ENCODE data around the gene DGKZ. TPM values are rescaled to one million over a fixed set of nuclear protein-coding genes. Genes with fewer than 3 reads are reported as not detected.

The DGKZ gene
- total and polyA plus RNA-seq, 2 donors from 2014 or later: 48.5 to 50.6 TPM

- no peak overlapping the region for H3K4me3 ChIP-seq (ENCODE audit: low read length in 3 of 3)
- no peaks in the 10 kb centered on the region for H3K9me3 ChIP-seq (ENCODE audit: control insufficient read depth in 2 of 3, insufficient read depth in 1 of 3, low read length in 3 of 3)
- no peak overlapping the region for H3K9ac ChIP-seq (ENCODE audit: low read length in 3 of 3)
- TF ChIP-seq CTCF (IDR thresholded peaks at IDR 0.05; ENCODE audit: borderline replicate concordance, extremely low read depth, insufficient read depth): no peak
- H3K27me3 ChIP-seq (ENCODE audit: control insufficient read depth, insufficient read depth, low read length): no peaks in the 10 kb centered on the region
- peak overlapping the region; percentile 42 to 57 for H3K27ac ChIP-seq (ENCODE audit: low read depth in 2 of 2, low read length in 2 of 2)
- no peaks in the 10 kb centered on the region for H3K36me3 ChIP-seq (ENCODE audit: control insufficient read depth in 2 of 3, insufficient read depth in 3 of 3, low read length in 3 of 3)
- no peak for FAIRE-seq
- intact Hi-C loops (cut with DNase I): no loop called here
- peaks cover 0 to 25% (median 19%) of the 10 kb centered on the region in 3 donors for H3K4me1 ChIP-seq (ENCODE audit: control insufficient read depth in 2 of 3, insufficient read depth in 2 of 3, low read depth in 1 of 3, low read length in 3 of 3)
- no peak for DNase-seq
Measured at GRCh38 chr11:46357483-46357936, 10.2 kb downstream of the DGKZ start.

GRCh38 chr11:46359953-46360352 lies 12.7 kb downstream of the DGKZ start:
- Histone ChIP-seq H3K27ac (ENCODE audit: low read depth in 2 of 2, low read length in 2 of 2) (no peak overlapping the region), H3K27me3 (ENCODE audit: control insufficient read depth, insufficient read depth, low read length) (no peaks in the 10 kb centered on the region), H3K9me3 (ENCODE audit: control insufficient read depth in 2 of 3, insufficient read depth in 1 of 3, low read length in 3 of 3) (no peaks in the 10 kb centered on the region), H3K4me1 (ENCODE audit: control insufficient read depth in 2 of 3, insufficient read depth in 2 of 3, low read depth in 1 of 3, low read length in 3 of 3) (peaks cover 0 to 43% (median 24%) of the 10 kb centered on the region in 3 donors), H3K4me3 (ENCODE audit: low read length in 3 of 3) (no peak overlapping the region), H3K36me3 (ENCODE audit: control insufficient read depth in 2 of 3, insufficient read depth in 3 of 3, low read length in 3 of 3) (no peaks in the 10 kb centered on the region), H3K9ac (ENCODE audit: low read length in 3 of 3) (no peak overlapping the region)
- DNase-seq (no peak), FAIRE-seq (no peak)
- TF ChIP-seq CTCF (IDR thresholded peaks at IDR 0.05; ENCODE audit: borderline replicate concordance, extremely low read depth, insufficient read depth): no peak
- intact Hi-C loops (cut with DNase I): no loop called here

- Histone ChIP-seq H3K27ac (ENCODE audit: low read depth in 2 of 2, low read length in 2 of 2) (peak overlapping the region; percentile 26 to 71), H3K27me3 (ENCODE audit: control insufficient read depth, insufficient read depth, low read length) (no peaks in the 10 kb centered on the region), H3K36me3 (ENCODE audit: control insufficient read depth in 2 of 3, insufficient read depth in 3 of 3, low read length in 3 of 3) (no peaks in the 10 kb centered on the region), H3K4me3 (ENCODE audit: low read length in 3 of 3) (peak overlapping the region in 1 of 3 donors; percentile 21), H3K9me3 (ENCODE audit: control insufficient read depth in 2 of 3, insufficient read depth in 1 of 3, low read length in 3 of 3) (no peaks in the 10 kb centered on the region), H3K4me1 (ENCODE audit: control insufficient read depth in 2 of 3, insufficient read depth in 2 of 3, low read depth in 1 of 3, low read length in 3 of 3) (peaks cover 0 to 44% (median 24%) of the 10 kb centered on the region in 3 donors), H3K9ac (ENCODE audit: low read length in 3 of 3) (peak overlapping the region in 1 of 3 donors; percentile 61)
- TF ChIP-seq CTCF (IDR thresholded peaks at IDR 0.05; ENCODE audit: borderline replicate concordance, extremely low read depth, insufficient read depth): no peak
- DNase-seq (no peak), FAIRE-seq (no peak)
- intact Hi-C loops (cut with DNase I): no loop called here
Measured at GRCh38 chr11:46360878-46361277, 13.6 kb downstream of the DGKZ start.

All from kidney (tissue), 14 donors.